ENCODE data around the gene ELAPOR1.
A peak's percentile ranks its signal among the peaks of the same experiment; 100 is the strongest.

ELAPOR1 gene

DNA sequence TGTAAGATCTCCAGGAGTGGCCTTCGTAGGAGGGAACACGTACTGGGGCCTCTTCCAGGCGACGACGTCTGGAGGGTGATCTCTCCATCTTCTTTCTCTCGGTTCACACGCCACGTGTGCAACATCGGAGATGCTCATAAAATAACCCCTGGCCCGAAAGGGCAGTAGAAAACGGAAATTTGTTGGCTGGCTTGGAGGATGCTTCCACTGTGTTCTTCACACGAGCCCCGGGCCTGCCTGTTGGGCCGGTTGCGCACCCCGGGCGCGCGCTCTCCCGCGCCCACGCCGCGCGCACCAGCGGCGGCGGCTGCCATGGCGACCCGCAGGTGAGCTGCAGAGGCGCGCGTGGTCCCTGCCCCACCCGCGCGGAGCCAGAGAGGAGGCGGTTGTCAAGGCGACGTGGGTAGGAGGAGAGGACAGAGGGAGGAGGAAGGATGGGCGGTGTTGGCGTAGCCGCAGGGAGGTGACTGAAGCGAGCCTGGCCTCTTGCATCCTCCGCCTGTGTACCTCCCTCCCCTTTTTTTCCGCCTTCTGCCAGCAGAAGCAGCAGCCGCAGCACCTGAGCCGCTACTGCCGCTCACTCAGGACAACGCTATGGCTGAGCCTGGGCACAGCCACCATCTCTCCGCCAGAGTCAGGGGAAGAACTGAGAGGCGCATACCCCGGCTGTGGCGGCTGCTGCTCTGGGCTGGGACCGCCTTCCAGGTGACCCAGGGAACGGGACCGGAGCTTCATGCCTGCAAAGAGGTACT lies at the start of gene ELAPOR1:
TSS of gene ELAPOR1 (plus strand) at position 526 of the 752 bp plus-strand sequence. CDS start at position 595, 69 bp downstream.
- no peaks in the 10 kb centered on the region for H3K36me3 Mint-ChIP-seq (ENCODE audit: low read depth)
- peaks cover 17% of the 10 kb centered on the region for H3K27me3 Mint-ChIP-seq
- H3K4me3 Mint-ChIP-seq, result peak within 1 kb of the TSS; percentile 81
- no peaks in the 10 kb centered on the region for H3K9me3 Mint-ChIP-seq
- peak within 1 kb of the TSS; percentile 77 for H3K27ac Mint-ChIP-seq
- H3K4me1 Mint-ChIP-seq (ENCODE audit: low read depth), result peaks cover 60% of the 10 kb centered on the region

GRCh38 chr1:109065137-109065536 lies 48.8 kb upstream of the ELAPOR1 start:
- Mint-ChIP-seq H3K4me1 (ENCODE audit: low read depth) (no peaks in the 10 kb centered on the region), H3K27ac (no peak overlapping the region), H3K27me3 (no peaks in the 10 kb centered on the region), H3K36me3 (ENCODE audit: low read depth) (peaks cover 25% of the 10 kb centered on the region), H3K9me3 (no peaks in the 10 kb centered on the region), H3K4me3 (no peak overlapping the region)

DNA sequence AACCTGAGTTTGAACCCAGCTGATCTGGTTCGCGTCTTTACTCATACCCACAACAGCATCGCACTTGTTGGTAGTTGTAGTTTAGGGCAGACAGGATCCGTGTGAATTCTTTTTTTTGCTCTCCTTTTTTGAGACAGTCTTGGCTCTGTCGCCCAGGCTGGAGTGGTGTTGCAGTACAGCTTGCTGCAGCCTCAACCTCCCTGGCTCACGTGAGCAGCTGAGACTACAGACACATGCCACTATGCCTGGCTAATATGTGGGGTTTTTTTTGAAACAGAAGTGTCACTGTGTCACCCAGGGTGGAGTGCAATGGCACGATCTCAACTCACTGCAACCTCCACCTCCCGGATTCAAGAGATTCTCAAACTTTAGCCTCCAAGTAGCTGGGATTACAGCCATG lies 46.0 kb upstream of the ELAPOR1 start:
- Mint-ChIP-seq H3K36me3 (ENCODE audit: low read depth) (peaks cover 34% of the 10 kb centered on the region), H3K27me3 (no peaks in the 10 kb centered on the region), H3K9me3 (no peaks in the 10 kb centered on the region), H3K27ac (no peak overlapping the region), H3K4me1 (ENCODE audit: low read depth) (no peaks in the 10 kb centered on the region), H3K4me3 (no peak overlapping the region)

- Mint-ChIP-seq H3K27ac (no peak overlapping the region), H3K4me1 (ENCODE audit: low read depth) (peaks cover 4% of the 10 kb centered on the region), H3K9me3 (no peaks in the 10 kb centered on the region), H3K27me3 (no peaks in the 10 kb centered on the region), H3K4me3 (no peak overlapping the region), H3K36me3 (ENCODE audit: low read depth) (peaks cover 34% of the 10 kb centered on the region)
Observed at GRCh38 chr1:109069294-109069693, 44.6 kb upstream of the ELAPOR1 start.

DNA sequence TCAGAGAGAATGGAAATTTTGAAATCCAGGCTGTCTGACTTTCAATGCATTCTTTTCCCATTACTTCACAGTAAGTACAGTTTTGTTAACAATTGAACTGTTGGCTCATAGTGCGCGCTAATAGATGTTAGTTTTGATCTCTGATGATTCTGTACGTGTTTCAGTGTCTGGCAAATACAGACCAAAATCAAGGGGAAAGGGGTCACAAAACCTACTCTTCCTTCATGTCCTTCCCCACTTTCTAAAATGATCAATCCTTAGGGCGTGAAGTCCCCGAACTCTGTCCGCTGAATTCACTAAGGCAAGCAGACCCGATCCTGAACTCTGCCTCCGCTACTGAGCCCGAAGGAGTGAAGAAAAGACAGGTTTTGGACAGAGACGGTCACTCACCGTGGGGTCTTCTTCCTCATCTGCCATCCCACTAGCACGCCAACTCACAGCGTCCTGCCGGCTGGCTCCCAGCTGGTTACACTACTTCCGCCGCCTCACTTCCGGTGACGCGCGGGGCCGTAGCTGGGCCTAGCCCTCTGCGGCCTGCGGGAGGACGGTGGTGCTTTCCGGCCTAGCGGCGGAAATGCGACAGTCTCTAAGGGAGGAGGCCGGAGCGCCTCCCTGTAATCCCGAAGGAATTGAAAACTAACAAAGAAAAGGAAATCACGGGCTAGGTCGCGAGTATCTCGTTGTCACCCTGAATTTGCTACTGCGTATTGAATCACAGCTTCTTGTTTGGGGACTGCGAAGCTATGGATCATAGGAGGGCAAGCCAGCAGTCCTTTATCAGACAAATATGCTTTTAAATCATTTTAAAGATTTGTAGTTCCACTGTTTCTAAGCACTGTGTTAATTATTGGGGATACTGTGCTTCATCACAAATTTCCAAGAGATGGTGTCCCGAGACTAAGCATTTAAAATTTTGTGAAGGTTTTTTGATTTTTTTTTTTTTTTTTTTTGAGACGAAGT lies 38.1 kb upstream of the ELAPOR1 start, which contains the start of gene TAF13:
TSS of gene TAF13 (minus strand) at position 473 of the 960 bp plus-strand sequence. CDS start at position 417, 56 bp downstream.
- peaks cover 8% of the 10 kb centered on the region for H3K36me3 Mint-ChIP-seq (ENCODE audit: low read depth)
- peak within 1 kb of the TSS; percentile 97 for H3K27ac Mint-ChIP-seq
- H3K27me3 Mint-ChIP-seq, result no peaks in the 10 kb centered on the region
- H3K9me3 Mint-ChIP-seq, result no peaks in the 10 kb centered on the region
- H3K4me3 Mint-ChIP-seq, result peak within 1 kb of the TSS; percentile 99
- H3K4me1 Mint-ChIP-seq (ENCODE audit: low read depth), result peaks cover 25% of the 10 kb centered on the region

GRCh38 chr1:109078317-109078716 lies 35.6 kb upstream of the ELAPOR1 start:
- Mint-ChIP-seq H3K36me3 (ENCODE audit: low read depth) (peaks cover 3% of the 10 kb centered on the region), H3K4me3 (no peak overlapping the region), H3K27me3 (no peaks in the 10 kb centered on the region), H3K4me1 (ENCODE audit: low read depth) (peaks cover 25% of the 10 kb centered on the region), H3K9me3 (no peaks in the 10 kb centered on the region), H3K27ac (no peak overlapping the region)

GRCh38 chr1:109079240-109079622 lies 34.7 kb upstream of the ELAPOR1 start:
- H3K4me1 Mint-ChIP-seq (ENCODE audit: low read depth), result peaks cover 21% of the 10 kb centered on the region
- H3K36me3 Mint-ChIP-seq (ENCODE audit: low read depth), result peaks cover 1% of the 10 kb centered on the region
- no peak overlapping the region for H3K4me3 Mint-ChIP-seq
- no peaks in the 10 kb centered on the region for H3K27me3 Mint-ChIP-seq
- no peaks in the 10 kb centered on the region for H3K9me3 Mint-ChIP-seq
- no peak overlapping the region for H3K27ac Mint-ChIP-seq

GRCh38 chr1:109080441-109081082 lies 33.4 kb upstream of the ELAPOR1 start:
- H3K9me3 Mint-ChIP-seq, result no peaks in the 10 kb centered on the region
- H3K4me3 Mint-ChIP-seq, result no peak overlapping the region
- H3K27me3 Mint-ChIP-seq, result no peaks in the 10 kb centered on the region
- no peaks in the 10 kb centered on the region for H3K36me3 Mint-ChIP-seq (ENCODE audit: low read depth)
- no peak overlapping the region for H3K27ac Mint-ChIP-seq
- peaks cover 10% of the 10 kb centered on the region for H3K4me1 Mint-ChIP-seq (ENCODE audit: low read depth)

- H3K27ac Mint-ChIP-seq, result no peak overlapping the region
- no peaks in the 10 kb centered on the region for H3K27me3 Mint-ChIP-seq
- H3K4me1 Mint-ChIP-seq (ENCODE audit: low read depth), result no peaks in the 10 kb centered on the region
- H3K36me3 Mint-ChIP-seq (ENCODE audit: low read depth), result no peaks in the 10 kb centered on the region
- no peaks in the 10 kb centered on the region for H3K9me3 Mint-ChIP-seq
- H3K4me3 Mint-ChIP-seq, result no peak overlapping the region
Observed at GRCh38 chr1:109083501-109083900, 30.4 kb upstream of the ELAPOR1 start.

DNA sequence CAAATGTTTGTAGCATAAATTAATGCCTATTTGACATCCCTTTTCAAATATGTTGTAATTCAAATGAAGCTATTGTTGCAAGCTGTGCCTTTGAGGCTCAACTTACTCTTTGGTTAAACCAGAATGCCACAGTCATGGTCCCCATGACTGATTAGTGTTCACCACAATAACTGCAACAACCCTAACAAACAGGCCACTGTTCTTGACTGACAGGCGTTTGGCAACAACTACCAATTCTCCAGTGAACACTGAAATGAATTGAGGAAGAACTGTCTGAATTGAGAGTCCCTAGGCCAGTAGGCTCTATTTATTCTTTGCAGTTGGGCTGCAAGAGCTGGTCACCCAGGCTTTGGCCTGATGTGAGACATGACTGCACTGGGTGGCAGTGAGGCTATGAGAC lies 30.0 kb upstream of the ELAPOR1 start:
- H3K27ac Mint-ChIP-seq, result no peak overlapping the region
- H3K4me1 Mint-ChIP-seq (ENCODE audit: low read depth), result no peaks in the 10 kb centered on the region
- H3K4me3 Mint-ChIP-seq, result no peak overlapping the region
- no peaks in the 10 kb centered on the region for H3K9me3 Mint-ChIP-seq
- H3K27me3 Mint-ChIP-seq, result no peaks in the 10 kb centered on the region
- no peaks in the 10 kb centered on the region for H3K36me3 Mint-ChIP-seq (ENCODE audit: low read depth)

DNA sequence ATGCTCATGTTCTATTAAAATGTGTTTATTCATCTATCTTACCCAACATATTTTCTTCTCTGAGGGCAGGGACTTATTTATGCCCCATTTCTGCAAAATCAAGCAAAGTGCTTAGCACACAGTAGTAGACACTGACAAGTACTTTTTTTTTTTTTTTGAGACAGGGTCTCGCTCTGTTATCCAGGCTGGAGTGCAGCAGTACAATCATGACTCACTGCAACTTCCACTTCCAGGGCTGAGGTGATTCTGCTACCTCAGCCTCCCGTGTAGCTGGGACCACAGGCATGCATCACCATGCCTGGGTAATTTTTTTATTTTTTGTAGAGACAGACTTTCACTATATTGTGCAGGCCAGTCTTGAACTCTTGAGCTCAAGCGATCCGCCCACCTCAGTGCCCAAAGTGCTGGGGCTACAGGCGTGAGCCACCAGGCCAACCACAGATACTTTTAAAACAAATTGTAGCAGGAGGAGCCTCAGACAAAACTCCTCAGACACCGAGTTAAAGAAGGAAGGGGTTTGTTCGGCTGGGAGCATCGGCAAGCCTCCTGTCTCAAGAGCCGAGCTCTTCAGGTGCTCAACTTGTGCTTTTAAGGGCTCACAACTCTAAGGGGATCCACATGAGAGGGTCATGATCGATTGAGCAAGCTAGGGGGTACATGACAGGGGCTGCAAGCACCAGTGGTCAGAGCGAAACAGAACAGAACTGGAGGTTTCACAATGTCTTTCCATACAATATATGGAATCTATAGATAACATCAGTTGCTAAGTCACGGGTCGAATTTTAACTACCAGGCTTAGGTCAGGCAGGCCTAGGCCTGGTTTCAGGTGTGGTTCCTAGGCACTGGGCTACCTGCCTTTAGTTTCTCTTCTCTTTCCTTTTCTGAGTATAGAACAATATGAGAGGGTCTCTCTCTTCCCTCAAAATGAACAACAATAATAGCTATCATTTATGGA lies 29.1 kb upstream of the ELAPOR1 start:
- Mint-ChIP-seq H3K36me3 (ENCODE audit: low read depth) (no peaks in the 10 kb centered on the region), H3K27ac (no peak overlapping the region), H3K27me3 (no peaks in the 10 kb centered on the region), H3K9me3 (no peaks in the 10 kb centered on the region), H3K4me3 (no peak overlapping the region), H3K4me1 (ENCODE audit: low read depth) (peaks cover 6% of the 10 kb centered on the region)

DNA sequence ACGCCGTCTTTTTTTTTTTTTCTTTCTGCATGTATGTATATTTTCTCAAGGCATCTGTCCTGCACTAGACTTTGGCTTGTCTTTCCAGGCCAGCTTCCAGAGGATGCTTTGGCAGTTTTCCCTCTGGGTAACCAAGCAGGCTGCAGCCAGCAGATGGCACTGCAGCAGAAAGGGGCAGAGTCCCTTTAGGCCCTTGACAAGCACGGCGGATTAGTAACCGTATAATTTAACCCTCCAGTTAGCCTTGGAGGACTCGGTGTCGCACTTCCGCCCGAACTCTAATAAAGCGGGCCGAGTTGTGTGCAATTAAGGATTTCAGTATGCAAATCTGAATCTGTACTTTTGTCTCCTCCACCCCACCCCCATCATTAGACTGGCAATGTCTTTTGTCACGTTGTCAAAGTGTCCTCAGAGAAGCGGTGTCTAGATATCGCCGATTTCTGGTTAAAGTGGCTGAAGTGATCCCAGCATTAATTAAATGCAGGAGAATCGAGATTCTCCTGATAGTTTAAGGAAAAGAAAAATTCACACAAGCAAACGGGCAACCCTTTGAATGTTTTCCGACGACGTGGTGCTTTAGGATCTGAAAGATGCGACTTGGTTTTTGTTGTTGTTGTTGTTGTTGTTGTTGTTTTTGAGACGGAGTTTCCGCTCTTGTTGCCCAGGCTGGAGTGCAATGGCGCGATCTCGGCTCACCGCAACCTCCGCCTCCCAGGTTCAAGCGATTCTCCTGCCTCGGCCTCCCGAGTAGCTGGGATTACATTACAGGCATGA lies 24.5 kb upstream of the ELAPOR1 start:
- H3K36me3 Mint-ChIP-seq (ENCODE audit: low read depth), result peaks cover 20% of the 10 kb centered on the region
- peak overlapping the region; percentile 96 for H3K4me3 Mint-ChIP-seq
- H3K27me3 Mint-ChIP-seq, result no peaks in the 10 kb centered on the region
- no peaks in the 10 kb centered on the region for H3K9me3 Mint-ChIP-seq
- peak overlapping the region; percentile 94 for H3K27ac Mint-ChIP-seq
- H3K4me1 Mint-ChIP-seq (ENCODE audit: low read depth), result peaks cover 30% of the 10 kb centered on the region
